RWPE2 (cell line): Measurements from ENCODE around the gene TTLL5.
A peak's percentile ranks its signal among the peaks of the same experiment; 100 is the strongest.

Source experiments
- ATAC-seq: fragments of 200-7000 bp; cut with Tn5 transposase; 3 replicates; pipeline ENCODE4 v1.9.1; 2021; ENCODE audit warnings: low read depth
- DNase-seq: peaks from one replicate; pipeline ENCODE4 v3.0.0-alpha.2; 2020; ENCODE audit warnings: low spot score
- H3K27ac ChIP-seq: fragments of 450-650 bp; 2 replicates; pipeline ENCODE4 v1.5.1; 2017; ENCODE audit warnings: mild to moderate bottlenecking; ENCODE audit not compliant: poor library complexity, severe bottlenecking
- H3K27me3 ChIP-seq: fragments of 250-450 bp; sonication (Bioruptor Pico); 2 replicates; pipeline ENCODE4 v1.5.1; 2021; ENCODE audit warnings: mild to moderate bottlenecking, moderate library complexity; ENCODE audit not compliant: insufficient read depth, poor library complexity, severe bottlenecking
- H3K36me3 ChIP-seq: fragments of 250-450 bp; sonication (Bioruptor Pico); 2 replicates; pipeline ENCODE4 v1.5.1; 2020; ENCODE audit warnings: low read depth, mild to moderate bottlenecking, moderate library complexity
- H3K4me1 ChIP-seq: fragments of 250-450 bp; sonication (Bioruptor Pico); 2 replicates; pipeline ENCODE4 v1.5.1; 2021; ENCODE audit warnings: mild to moderate bottlenecking, moderate library complexity; ENCODE audit not compliant: insufficient read depth, poor library complexity, severe bottlenecking
- H3K4me3 ChIP-seq: fragments of 250-450 bp; sonication (Bioruptor Pico); 2 replicates; pipeline ENCODE4 v1.5.1; 2021; ENCODE audit warnings: mild to moderate bottlenecking, moderate library complexity; ENCODE audit not compliant: severe bottlenecking
- H3K9me3 ChIP-seq: fragments of 250-450 bp; sonication (Bioruptor Pico); 2 replicates; pipeline ENCODE4 v1.5.1; 2021; ENCODE audit warnings: mild to moderate bottlenecking, moderate library complexity; ENCODE audit not compliant: severe bottlenecking
- CTCF ChIP-seq: fragments of 450-650 bp; IDR thresholded peaks from one replicate; pipeline ENCODE4 v1.5.1; 2017; ENCODE audit warnings: mild to moderate bottlenecking, moderate library complexity; ENCODE audit not compliant: poor library complexity, severe bottlenecking

Gene TTLL5

GRCh38 chr14:75655235-75655634, 5.8 kb upstream of the TTLL5 start:
- H3K4me3 ChIP-seq, result no peak overlapping the region
- no peaks in the 10 kb centered on the region for H3K27me3 ChIP-seq
- ATAC-seq (no peak), DNase-seq (no peak)
- no peaks in the 10 kb centered on the region for H3K9me3 ChIP-seq
- H3K27ac ChIP-seq, result no peak overlapping the region
- H3K36me3 ChIP-seq, result peaks cover 85% of the 10 kb centered on the region
- peaks cover 2% of the 10 kb centered on the region for H3K4me1 ChIP-seq
- no peak for TF ChIP-seq CTCF

- Histone ChIP-seq H3K27ac (no peak overlapping the region), H3K27me3 (no peaks in the 10 kb centered on the region), H3K4me3 (no peak overlapping the region), H3K9me3 (no peaks in the 10 kb centered on the region), H3K36me3 (peaks cover 64% of the 10 kb centered on the region), H3K4me1 (peaks cover 2% of the 10 kb centered on the region)
- no peak for ATAC-seq
- no peak for DNase-seq
- no peak for TF ChIP-seq CTCF
These were observed 3.7 kb upstream of the TTLL5 start for GRCh38 chr14:75657331-75657730.

DNA sequence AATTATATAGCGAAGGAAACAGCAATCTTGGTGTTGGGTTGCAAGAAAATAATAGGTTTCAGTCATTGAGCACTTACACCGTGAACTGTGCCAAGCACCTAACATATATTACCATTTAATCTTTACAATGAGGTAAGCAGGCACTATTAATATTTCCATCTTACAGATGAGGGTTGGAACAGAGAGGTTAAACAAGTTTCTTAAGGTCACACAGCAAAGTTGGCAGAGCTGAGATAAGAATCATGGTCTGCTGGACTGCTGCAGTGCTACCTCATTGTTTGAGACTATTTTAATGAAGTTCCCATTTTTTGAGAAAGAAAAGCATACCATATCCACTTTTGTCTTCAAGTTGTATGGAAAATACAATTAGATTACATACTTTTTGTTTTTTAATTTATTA, 2.1 kb upstream of the TTLL5 start:
- no peak for DNase-seq
- no peaks in the 10 kb centered on the region for H3K9me3 ChIP-seq
- H3K36me3 ChIP-seq, result peaks cover 62% of the 10 kb centered on the region
- TF ChIP-seq CTCF, result no peak
- no peak for ATAC-seq
- no peak overlapping the region for H3K27ac ChIP-seq
- no peaks in the 10 kb centered on the region for H3K27me3 ChIP-seq
- no peak overlapping the region for H3K4me3 ChIP-seq
- peaks cover 12% of the 10 kb centered on the region for H3K4me1 ChIP-seq

- Histone ChIP-seq H3K27ac (peak overlapping the region; percentile 78), H3K4me1 (peaks cover 12% of the 10 kb centered on the region), H3K36me3 (peaks cover 62% of the 10 kb centered on the region), H3K4me3 (peak overlapping the region; percentile 66), H3K27me3 (no peaks in the 10 kb centered on the region), H3K9me3 (no peaks in the 10 kb centered on the region)
- TF ChIP-seq CTCF, result no peak
- ATAC-seq, result no peak
- DNase-seq, result no peak
These were observed 812 bp upstream of the TTLL5 start for GRCh38 chr14:75660238-75660629.

- no peak; the same call in 2 of the 3 replicates for ATAC-seq
- Histone ChIP-seq H3K36me3 (peaks cover 62% of the 10 kb centered on the region), H3K27me3 (no peaks in the 10 kb centered on the region), H3K27ac (peak overlapping the region; percentile 78), H3K9me3 (no peaks in the 10 kb centered on the region), H3K4me3 (peak overlapping the region; percentile 66), H3K4me1 (peaks cover 12% of the 10 kb centered on the region)
- no peak for TF ChIP-seq CTCF
- DNase-seq, result no peak
These were observed 411 bp downstream of the TTLL5 start for GRCh38 chr14:75661499-75661814.
